Measurements from ENCODE around the gene POLR3GL.

Gene POLR3GL

DNA sequence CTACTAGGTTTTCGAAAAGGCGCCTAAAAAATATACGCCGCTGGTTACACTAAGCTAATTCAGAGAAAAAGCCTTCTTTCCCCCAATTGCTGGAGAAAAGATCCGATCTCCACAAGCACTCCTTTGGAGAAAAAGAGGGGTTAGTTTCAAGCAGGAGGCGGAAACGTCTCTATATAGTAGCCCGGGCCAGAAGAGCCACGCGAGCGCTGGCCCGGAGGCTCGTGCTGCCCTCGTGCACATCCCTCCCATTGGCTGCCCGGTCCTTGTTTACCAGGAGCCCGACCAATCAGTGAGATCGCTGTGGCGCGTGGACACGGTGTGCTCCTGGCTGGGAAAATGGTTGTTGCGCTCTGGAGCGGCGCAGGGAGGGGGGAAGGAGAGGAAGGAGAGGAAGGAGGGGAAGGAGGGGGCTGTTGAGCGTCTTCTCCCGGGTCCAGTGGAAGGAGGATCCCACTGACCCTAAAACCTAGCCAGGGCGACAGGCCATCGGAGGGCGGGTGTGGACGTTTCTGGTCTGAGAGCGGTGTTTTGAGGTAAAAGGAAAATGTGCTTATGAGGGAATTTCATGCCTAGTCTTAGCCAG, 32.0 kb downstream of the POLR3GL start, which contains the start of gene TXNIP:
Gene TXNIP (minus strand): TSS at position 147 of the 583 bp plus-strand sequence. CDS start 313 bp downstream, outside the sequence.
- ChIA-PET POLR2A (interaction anchor here (0.6 to 1.2 kb wide), 5 partner anchors 11 to 104 kb away, joined by 3 to 6 read pairs (median 3); no protein-coding TSS in a partner anchor), CTCF (interaction anchor here (1.0 to 24.4 kb wide), 5 partner anchors 9 to 32 kb away, joined by 3 to 787 read pairs (median 6); partner anchors contain the start of genes ANKRD34A, HJV and POLR3GL)
- DNase-seq (ENCODE audit: low read depth, low spot score): peak; percentile 77
- TF ChIP-seq, protein P1, sequence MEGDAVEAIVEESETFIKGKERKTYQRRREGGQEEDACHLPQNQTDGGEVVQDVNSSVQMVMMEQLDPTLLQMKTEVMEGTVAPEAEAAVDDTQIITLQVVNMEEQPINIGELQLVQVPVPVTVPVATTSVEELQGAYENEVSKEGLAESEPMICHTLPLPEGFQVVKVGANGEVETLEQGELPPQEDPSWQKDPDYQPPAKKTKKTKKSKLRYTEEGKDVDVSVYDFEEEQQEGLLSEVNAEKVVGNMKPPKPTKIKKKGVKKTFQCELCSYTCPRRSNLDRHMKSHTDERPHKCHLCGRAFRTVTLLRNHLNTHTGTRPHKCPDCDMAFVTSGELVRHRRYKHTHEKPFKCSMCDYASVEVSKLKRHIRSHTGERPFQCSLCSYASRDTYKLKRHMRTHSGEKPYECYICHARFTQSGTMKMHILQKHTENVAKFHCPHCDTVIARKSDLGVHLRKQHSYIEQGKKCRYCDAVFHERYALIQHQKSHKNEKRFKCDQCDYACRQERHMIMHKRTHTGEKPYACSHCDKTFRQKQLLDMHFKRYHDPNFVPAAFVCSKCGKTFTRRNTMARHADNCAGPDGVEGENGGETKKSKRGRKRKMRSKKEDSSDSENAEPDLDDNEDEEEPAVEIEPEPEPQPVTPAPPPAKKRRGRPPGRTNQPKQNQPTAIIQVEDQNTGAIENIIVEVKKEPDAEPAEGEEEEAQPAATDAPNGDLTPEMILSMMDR (IDR thresholded peaks at IDR 0.05; ENCODE audit: insufficient read depth, low read length, missing control alignments): no peak
- peak within 1 kb of the TSS; percentile 90 for H3K4me3 ChIP-seq (ENCODE audit: low read depth, low read length)

DNA sequence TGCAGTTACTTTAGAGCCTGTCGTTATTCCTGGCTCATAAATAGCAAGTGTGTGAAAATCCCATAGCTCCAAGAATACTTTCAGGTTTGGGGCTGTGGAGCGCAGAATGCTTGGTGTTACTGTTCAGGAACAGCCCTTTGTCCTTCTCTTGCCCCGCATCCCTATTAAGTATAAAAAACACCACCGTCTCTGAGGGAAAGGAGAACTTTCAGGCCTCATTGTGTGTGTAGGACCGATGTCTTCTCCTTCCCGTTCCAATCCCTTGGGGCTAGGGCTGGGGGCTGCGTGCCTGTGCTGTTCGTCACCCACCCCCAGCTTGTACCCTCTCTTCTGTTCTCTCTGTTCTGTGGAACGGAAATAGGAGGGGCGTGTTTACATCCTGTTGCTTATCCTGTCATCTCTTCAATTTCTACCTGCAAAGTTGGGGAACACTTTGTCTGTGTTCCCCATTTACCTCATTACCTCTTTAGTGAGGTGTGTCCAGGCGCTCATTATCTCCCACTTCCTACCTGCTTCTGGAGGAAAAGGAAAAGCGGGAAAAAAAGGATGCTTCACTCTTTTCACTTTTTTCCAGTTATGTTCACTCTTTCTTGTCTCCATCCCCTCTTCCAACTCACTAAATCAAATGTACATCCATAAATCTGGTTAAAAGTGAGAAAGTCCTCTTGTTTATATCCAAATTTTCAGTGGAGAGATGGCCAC, 32.7 kb downstream of the POLR3GL start:
- CTCF ChIA-PET: interaction anchor here (2.3 to 24.4 kb wide), 3 partner anchors 14 to 32 kb away, joined by 6 to 787 read pairs (median 155); partner anchors contain the start of genes ANKRD34A, HJV and POLR3GL
- DNase-seq (ENCODE audit: low read depth, low spot score): no peak

DNA sequence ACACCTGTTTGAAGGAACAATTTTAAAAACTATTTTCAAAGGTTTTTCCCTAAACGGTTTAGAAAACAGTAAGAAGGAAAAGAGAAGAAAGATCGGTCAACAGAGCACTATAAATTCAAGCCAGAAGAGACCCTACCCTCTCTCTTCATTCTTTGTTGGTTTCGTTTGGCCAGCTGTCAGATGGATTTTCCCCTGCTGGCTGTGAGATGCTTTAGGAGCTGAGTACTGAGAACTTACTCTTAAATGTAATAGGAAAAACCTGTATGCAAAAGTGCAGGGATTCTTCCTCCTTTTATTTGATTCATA, 33.2 kb downstream of the POLR3GL start:
- POLR2A ChIA-PET: interaction anchor here (0.9 kb wide), 1 partner anchor 70 kb away, joined by 3 read pairs; the partner anchor contains the start of gene RBM8A
- H3K4me3 ChIP-seq (ENCODE audit: low read depth, low read length): no peak overlapping the region
- no peak for DNase-seq (ENCODE audit: low read depth, low spot score)

More for the DNA sequence above, 32.7 kb downstream of the POLR3GL start:
- H3K4me3 ChIP-seq (ENCODE audit: low read depth, low read length): peak overlapping the region; percentile 90
- TF ChIP-seq, protein P1 (IDR thresholded peaks at IDR 0.05; ENCODE audit: insufficient read depth, low read length, missing control alignments): no peak
- POLR2A ChIA-PET: interaction anchor here (1.2 kb wide), 1 partner anchor 34 kb away, joined by 6 read pairs; no protein-coding TSS in a partner anchor

DNA sequence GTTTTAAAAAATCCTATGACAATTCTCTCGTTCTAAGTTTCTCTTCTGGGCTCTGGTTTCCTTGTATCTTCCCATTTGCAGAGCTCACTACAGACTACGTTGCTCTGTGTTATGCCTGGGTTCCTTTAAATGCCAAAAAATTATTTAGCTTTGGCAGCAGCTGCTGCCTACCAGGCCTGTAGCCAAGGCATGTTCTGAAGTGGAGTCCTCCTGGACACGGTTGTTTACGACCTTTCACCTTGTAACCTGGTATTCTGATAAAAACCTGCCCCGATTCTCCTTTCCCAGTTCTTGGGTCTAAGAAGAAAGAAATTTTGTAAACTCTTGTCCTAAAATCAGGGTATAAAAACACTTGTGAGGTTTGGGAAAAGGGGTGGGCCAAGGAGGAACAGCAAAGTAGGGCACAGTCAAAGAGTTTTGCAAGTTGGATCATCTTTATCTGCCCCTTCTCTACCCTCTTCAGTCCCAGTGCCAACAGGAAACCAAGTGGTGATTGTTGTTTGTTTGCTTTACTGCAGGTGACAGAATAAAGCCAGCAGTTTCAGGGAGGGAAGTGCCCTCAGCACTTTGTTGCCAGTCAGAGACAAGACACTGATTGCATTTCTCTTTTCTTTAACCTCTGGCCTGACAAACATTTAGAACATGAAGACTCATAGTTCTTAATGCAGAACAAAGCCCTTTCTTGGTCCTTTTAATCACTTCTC, 35.0 kb downstream of the POLR3GL start:
- TF ChIP-seq, protein P1 (IDR thresholded peaks at IDR 0.05; ENCODE audit: insufficient read depth, low read length, missing control alignments): no peak
- CTCF ChIA-PET: interaction anchor here (0.7 to 1.6 kb wide), 3 partner anchors 8 to 35 kb away, joined by 3 to 6 read pairs (median 3); partner anchors contain the start of genes ANKRD34A and POLR3GL
- no peak overlapping the region for H3K4me3 ChIP-seq (ENCODE audit: low read depth, low read length)
- POLR2A ChIA-PET: no interaction called here
- no peak for DNase-seq (ENCODE audit: low read depth, low spot score)

More for the DNA sequence above, 33.2 kb downstream of the POLR3GL start:
- TF ChIP-seq, protein P1 (IDR thresholded peaks at IDR 0.05; ENCODE audit: insufficient read depth, low read length, missing control alignments): no peak
- CTCF ChIA-PET: interaction anchor here (0.9 to 24.4 kb wide), 4 partner anchors 10 to 29 kb away, joined by 3 to 787 read pairs (median 80); partner anchors contain the start of gene HJV

DNA sequence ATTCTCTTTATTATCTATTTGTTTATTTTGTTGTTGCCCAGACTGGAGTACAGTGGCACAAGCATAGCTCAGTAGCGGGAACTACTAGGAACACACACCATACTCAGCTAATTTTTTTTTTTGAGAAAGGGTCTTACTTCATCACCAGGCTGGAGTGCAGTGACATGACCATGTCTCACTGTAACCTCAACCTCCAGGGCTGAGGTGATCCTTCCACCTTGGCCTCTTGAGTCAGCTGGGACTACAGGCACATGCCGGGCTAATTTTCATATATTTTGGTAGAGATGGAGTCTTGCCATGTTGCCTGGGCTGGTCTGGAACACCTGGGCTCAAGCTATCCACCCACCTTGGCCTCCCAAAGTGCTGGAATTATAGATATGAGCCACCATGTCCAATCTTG, 37.2 kb downstream of the POLR3GL start:
- POLR2A ChIA-PET: no interaction called here
- no peak overlapping the region for H3K4me3 ChIP-seq (ENCODE audit: low read depth, low read length)
- CTCF ChIA-PET: interaction anchor here (0.7 to 21.4 kb wide), 3 partner anchors 8 to 35 kb away, joined by 3 to 787 read pairs (median 3); partner anchors contain the start of gene TXNIP
- DNase-seq (ENCODE audit: low read depth, low spot score): no peak
- TF ChIP-seq, protein P1 (IDR thresholded peaks at IDR 0.05; ENCODE audit: insufficient read depth, low read length, missing control alignments): no peak
